Spinal cord (tissue), 10 donors: Measurements from ENCODE around the gene TEX48. TPM values are rescaled to one million over a fixed set of nuclear protein-coding genes. Genes with fewer than 3 reads are reported as not detected.

Experiments used
- DNase-seq, 6 donors: peaks; one replicate each; pipeline versions ENCODE4 v3.0.0 to v3.0.0-alpha.2; 2013 to 2015; ENCODE audit warnings: low spot score in 6 of 6, low read depth in 4 of 6
- H3K27ac ChIP-seq: one replicate; pipeline ENCODE4 v1.5.1; 2013; ENCODE audit warnings: low read depth, low read length, control low read depth
- H3K27me3 ChIP-seq: one replicate; pipeline ENCODE4 v1.6.1; 2013; ENCODE audit warnings: low read length; ENCODE audit not compliant: control insufficient read depth, insufficient read depth
- H3K36me3 ChIP-seq: one replicate; pipeline ENCODE4 v1.6.1; 2013; ENCODE audit warnings: low read length; ENCODE audit not compliant: control insufficient read depth, insufficient read depth
- H3K4me1 ChIP-seq: one replicate; pipeline ENCODE4 v1.6.1; 2013; ENCODE audit warnings: low read length; ENCODE audit not compliant: control insufficient read depth, insufficient read depth
- H3K4me3 ChIP-seq: one replicate; pipeline ENCODE4 v1.5.1; 2013; ENCODE audit warnings: low read depth, low read length, control low read depth
- H3K9me3 ChIP-seq: one replicate; pipeline ENCODE4 v1.6.1; 2013; ENCODE audit warnings: low read length; ENCODE audit not compliant: control insufficient read depth, insufficient read depth
- WGBS: methylation state at CpG from one replicate; pipeline ENCODE4 v1.1.5; 2013; ENCODE audit warnings: missing lambda C conversion rate; ENCODE audit not compliant: insufficient coverage; 5-methylcytosine and 5-hydroxymethylcytosine counted together
- polyA plus RNA-seq, 2 donors: library from polyadenylated mRNA; unstranded; fragments of 120-200 nt; gene quantifications; one replicate each; pipeline ENCODE4 v1.2.1, GENCODE V29; 2013; ENCODE audit not compliant: insufficient read length in 2 of 2
- total RNA-seq, 2 donors: library from RNA; depleted of rRNA in 1 of 2; stranded (reverse); fragments of 120-200 nt in 1 of 2; fragments of >200 nt in 1 of 2; gene quantifications; one replicate each; pipeline versions ENCODE4 v1.2.3 to v1.2.4, GENCODE V29; 2013 to 2014
- donor health status: healthy.

TEX48 gene
- total and polyA plus RNA-seq, 4 donors: not detected

GRCh38 chr9:114616684-114617520 is 65.1 kb downstream of the TEX48 start:
- Histone ChIP-seq H3K27ac (no peak overlapping the region), H3K4me3 (no peak overlapping the region), H3K27me3 (no peaks in the 10 kb centered on the region), H3K36me3 (peaks cover 17% of the 10 kb centered on the region), H3K9me3 (no peaks in the 10 kb centered on the region), H3K4me1 (peaks cover 15% of the 10 kb centered on the region)
- WGBS: 69% methylated on average over 3 of the region's 4 CpGs
- DNase-seq: no peak

Other genes with a start within 250 kb of the TEX48 start
- gene WHRN, start 176.7 kb downstream of the TEX48 start, total RNA-seq: 1 to 10 TPM; 4.4 to 8.9 TPM
- 10 to 100 TPM; 24.8 to 26.8 TPM for gene WHRN, start 176.7 kb downstream of the TEX48 start, polyA plus RNA-seq
- gene ATP6V1G1, start 94.4 kb downstream of the TEX48 start, total RNA-seq: 100 to 1,000 TPM; 119 to 132 TPM
- 100 to 1,000 TPM; 145 to 164 TPM for gene ATP6V1G1, start 94.4 kb downstream of the TEX48 start, polyA plus RNA-seq
- 10 to 100 TPM; 10.4 to 19.2 TPM for gene TMEM268, start 70.9 kb downstream of the TEX48 start, total RNA-seq
- 10 to 100 TPM; 33.0 to 34.5 TPM for gene TMEM268, start 70.9 kb downstream of the TEX48 start, polyA plus RNA-seq
- not detected for gene TEX53, start 24.4 kb downstream of the TEX48 start, total RNA-seq
- not detected for gene TEX53, start 24.4 kb downstream of the TEX48 start, polyA plus RNA-seq
- under 1 TPM; 0.69 to 0.77 TPM for gene TNFSF15, start 123.8 kb upstream of the TEX48 start, total RNA-seq
- gene TNFSF15, start 123.8 kb upstream of the TEX48 start, polyA plus RNA-seq: under 1 TPM; 0.49 to 0.51 TPM
- gene TNFSF8, start 248.4 kb upstream of the TEX48 start, total RNA-seq: 1 to 10 TPM in 1 of 2 donors, under 1 TPM in 1; 0.99 to 2.3 TPM
- 1 to 10 TPM in 1 of 2 donors, under 1 TPM in 1; 0.56 to 1.1 TPM for gene TNFSF8, start 248.4 kb upstream of the TEX48 start, polyA plus RNA-seq